CD14-positive monocyte (primary cell): ENCODE data around the gene CCDC73. TPM values are rescaled to one million over a fixed set of nuclear protein-coding genes. Genes with fewer than 3 reads are reported as not detected.
A peak's percentile ranks its signal among the peaks of the same experiment; 100 is the strongest.

Experiments used
- DNase-seq, 3 donors: peaks; one replicate each; pipeline ENCODE4 v3.0.0-alpha.2; 2011 to 2022
- H2AFZ ChIP-seq: 2 replicates; pipeline ENCODE4 v1.6.0; 2012; ENCODE audit warnings: mild to moderate bottlenecking, low read depth, low read length, inconsistent platforms; ENCODE audit not compliant: insufficient read depth, poor library complexity, severe bottlenecking
- H3K27ac ChIP-seq, 2 donors: 1 replicate in 1 of 2; 2 replicates in 1 of 2; pipeline ENCODE4 v1.5.1; 2012 to 2013; ENCODE audit warnings: low read length in 2 of 2, control low read depth in 1 of 2, inconsistent platforms in 1 of 2, low read depth in 1 of 2, mild to moderate bottlenecking in 1 of 2
- H3K27me3 ChIP-seq, 2 donors: one replicate each; pipeline versions ENCODE4 v1.6.0 to v1.6.1; 2011 to 2013; ENCODE audit warnings: low read length in 2 of 2; ENCODE audit not compliant: control insufficient read depth in 2 of 2, insufficient read depth in 2 of 2
- H3K36me3 ChIP-seq, 2 donors: replicated peaks in 1 of 2; 1 replicate in 1 of 2; 2 replicates in 1 of 2; pipeline versions ENCODE4 v1.5.1 to v1.6.1; 2012 to 2013; ENCODE audit warnings: low read length in 2 of 2, control low read depth in 1 of 2, inconsistent platforms in 1 of 2, mild to moderate bottlenecking in 1 of 2; ENCODE audit not compliant: insufficient read depth in 2 of 2, control insufficient read depth in 1 of 2
- H3K4me1 ChIP-seq, 2 donors: 1 replicate in 1 of 2; 2 replicates in 1 of 2; pipeline versions ENCODE4 v1.5.1 to v1.6.1; 2012 to 2013; ENCODE audit warnings: low read length in 2 of 2, control low read depth in 1 of 2, inconsistent platforms in 1 of 2, mild to moderate bottlenecking in 1 of 2, moderate library complexity in 1 of 2; ENCODE audit not compliant: insufficient read depth in 2 of 2, control insufficient read depth in 1 of 2
- H3K4me2 ChIP-seq: replicated peaks from 2 replicates; pipeline ENCODE3; 2012; ENCODE audit warnings: low read length, moderate library complexity, mild to moderate bottlenecking; ENCODE audit not compliant: poor library complexity, severe bottlenecking; ENCODE audit errors: extremely low read depth
- H3K4me3 ChIP-seq, 3 experiments: fragments of 200-600 bp in 1 of 3; sonication (generic) in 1 of 3; replicated peaks in 1 of 3; 1 replicate in 2 of 3; 2 replicates in 1 of 3; pipeline ENCODE4 v1.5.1; 2011 to 2013; ENCODE audit warnings: low read length in 3 of 3, mild to moderate bottlenecking in 3 of 3, control low read depth in 2 of 3, low read depth in 2 of 3, inconsistent platforms in 1 of 3, moderate library complexity in 1 of 3
- H3K79me2 ChIP-seq: 2 replicates; pipeline ENCODE4 v1.6.0; 2012; ENCODE audit warnings: mild to moderate bottlenecking, control low read depth, inconsistent platforms, low read length, moderate library complexity; ENCODE audit not compliant: insufficient read depth
- H3K9ac ChIP-seq: 2 replicates; pipeline ENCODE4 v1.6.0; 2017; ENCODE audit warnings: low read length, mild to moderate bottlenecking; ENCODE audit not compliant: insufficient read depth, poor library complexity, severe bottlenecking
- H3K9me3 ChIP-seq, 2 donors: replicated peaks in 1 of 2; 1 replicate in 1 of 2; 2 replicates in 1 of 2; pipeline versions ENCODE4 v1.5.1 to v1.6.1; 2012 to 2013; ENCODE audit warnings: low read length in 2 of 2, control low read depth in 1 of 2; ENCODE audit not compliant: control insufficient read depth in 1 of 2, insufficient read depth in 1 of 2
- H4K20me1 ChIP-seq: 2 replicates; pipeline ENCODE4 v1.6.0; 2012; ENCODE audit warnings: mild to moderate bottlenecking, low read length, control low read depth, moderate library complexity; ENCODE audit not compliant: insufficient read depth
- H3K27ac Mint-ChIP-seq, 7 donors: one replicate each; pipeline ENCODE4 v1.8.0; 2020; ENCODE audit warnings: mild to moderate bottlenecking in 7 of 7, mixed read lengths in 7 of 7, moderate library complexity in 6 of 7, inconsistent platforms in 2 of 7
- H3K27me3 Mint-ChIP-seq, 3 donors: one replicate each; pipeline ENCODE4 v1.8.0; 2021 to 2022; ENCODE audit warnings: low read depth in 3 of 3, mild to moderate bottlenecking in 3 of 3, mixed read lengths in 3 of 3, moderate library complexity in 3 of 3, inconsistent platforms in 1 of 3
- H3K36me3 Mint-ChIP-seq, 2 donors: one replicate each; pipeline ENCODE4 v1.8.0; 2020; ENCODE audit warnings: mixed read lengths in 2 of 2, inconsistent platforms in 1 of 2, mild to moderate bottlenecking in 1 of 2
- H3K4me1 Mint-ChIP-seq: one replicate; pipeline ENCODE4 v1.8.0; 2020; ENCODE audit warnings: mild to moderate bottlenecking, mixed read lengths
- H3K4me3 Mint-ChIP-seq, 2 donors: one replicate each; pipeline ENCODE4 v1.8.0; 2020; ENCODE audit warnings: mild to moderate bottlenecking in 2 of 2, mixed read lengths in 2 of 2, moderate library complexity in 1 of 2
- H3K9me3 Mint-ChIP-seq, 7 donors: one replicate each; pipeline ENCODE4 v1.8.0; 2020 to 2022; ENCODE audit warnings: mixed read lengths in 7 of 7, mild to moderate bottlenecking in 6 of 7, moderate library complexity in 6 of 7, inconsistent platforms in 2 of 7
- CTCF ChIP-seq: fragments of 200-600 bp; IDR thresholded peaks from one replicate; pipeline ENCODE4 v1.8.0; 2022; ENCODE audit warnings: antibody characterized with exemption, mild to moderate bottlenecking
- WGBS: methylation state at CpG from one replicate; pipeline ENCODE4 v1.1.5; 2013; ENCODE audit warnings: missing lambda C conversion rate; ENCODE audit not compliant: insufficient coverage; 5-methylcytosine and 5-hydroxymethylcytosine counted together
- intact Hi-C, 2 donors: fragments of 100-400 bp; cut with micrococcal nuclease; formaldehyde crosslinking; loops; one replicate each; pipeline versions ENCODE4 v1.15.0 to v1.15.1; 2023
- polyA plus RNA-seq, 3 donors: library from polyadenylated mRNA; depleted of rRNA in 1 of 3; unstranded in 2 of 3; stranded (reverse) in 1 of 3; fragments of 300-500 nt in 2 of 3; fragments of >200 nt in 1 of 3; fragmentation: Illumina TruSeq in 2 of 3; gene quantifications; 1 replicate in 2 of 3; 2 replicates in 1 of 3; pipeline ENCODE4 v1.2.3, GENCODE V29; 2012 to 2021

Gene CCDC73
- polyA plus RNA-seq, 3 donors, result 0.03 to 0.09 TPM; not detected in 1

- Histone ChIP-seq H3K79me2 (peaks cover 77% of the 10 kb centered on the region), H3K27me3 (no peaks in the 10 kb centered on the region), H3K9ac (no peak overlapping the region), H3K27ac (no peak overlapping the region), H3K4me3 (no peak overlapping the region), H3K4me1 (peaks cover 10 to 14% of the 10 kb centered on the region in 2 donors), H2AFZ (no peak overlapping the region), H3K9me3 (no peaks in the 10 kb centered on the region), H3K36me3 (peaks cover 5 to 36% of the 10 kb centered on the region in 2 donors), H4K20me1 (no peaks in the 10 kb centered on the region), H3K4me2 (no peak overlapping the region)
- H3K27me3 Mint-ChIP-seq, result peaks cover 0 to 1% (median 0%) of the 10 kb centered on the region in 3 donors
- no peak for TF ChIP-seq CTCF
- no peaks in the 10 kb centered on the region for H3K9me3 Mint-ChIP-seq
- peaks cover 32% of the 10 kb centered on the region for H3K4me1 Mint-ChIP-seq
- WGBS, result 92% methylated on average over 1 of the region's 1 CpG
- no peak for DNase-seq
- intact Hi-C loops, result no loop called here
- H3K27ac Mint-ChIP-seq, result peak overlapping the region in 2 of 7 donors; percentile 10 to 84
- no peak overlapping the region for H3K4me3 Mint-ChIP-seq
- peaks cover 36 to 47% of the 10 kb centered on the region in 2 donors for H3K36me3 Mint-ChIP-seq
Measured at GRCh38 chr11:32833921-32834320, 39.5 kb upstream of the CCDC73 start.

GRCh38 chr11:32831221-32831620, 36.8 kb upstream of the CCDC73 start:
- peaks cover 5 to 16% of the 10 kb centered on the region in 2 donors for H3K36me3 ChIP-seq
- no peak overlapping the region for H3K4me3 ChIP-seq
- H3K79me2 ChIP-seq, result peaks cover 73% of the 10 kb centered on the region
- H3K9me3 Mint-ChIP-seq, result no peaks in the 10 kb centered on the region
- H3K9me3 ChIP-seq, result no peaks in the 10 kb centered on the region
- H2AFZ ChIP-seq, result no peak overlapping the region
- H3K27ac Mint-ChIP-seq, result peak overlapping the region in 1 of 7 donors; percentile 50
- no CpG with 5 or more reads among the region's 3 CpGs for WGBS
- no peak for TF ChIP-seq CTCF
- intact Hi-C loops, result no loop called here
- H3K4me2 ChIP-seq, result peak overlapping the region; percentile 88
- peak overlapping the region in 1 of 2 donors; percentile 88 for H3K27ac ChIP-seq
- H3K4me3 Mint-ChIP-seq, result peak overlapping the region in 1 of 2 donors; percentile 97
- no peak overlapping the region for H3K9ac ChIP-seq
- peaks cover 0 to 1% (median 0%) of the 10 kb centered on the region in 3 donors for H3K27me3 Mint-ChIP-seq
- H4K20me1 ChIP-seq, result no peaks in the 10 kb centered on the region
- DNase-seq, result no peak
- peaks cover 32% of the 10 kb centered on the region for H3K4me1 Mint-ChIP-seq
- H3K27me3 ChIP-seq, result no peaks in the 10 kb centered on the region
- H3K4me1 ChIP-seq, result peaks cover 14 to 16% of the 10 kb centered on the region in 2 donors
- peaks cover 21 to 25% of the 10 kb centered on the region in 2 donors for H3K36me3 Mint-ChIP-seq
